ENCODE data around the gene IQSEC1. TPM values are rescaled to one million over a fixed set of nuclear protein-coding genes. Genes with fewer than 3 reads are reported as not detected.

The IQSEC1 gene
- total RNA-seq, 2 donors from 2014 or later = 38.0 to 62.9 TPM

DNA sequence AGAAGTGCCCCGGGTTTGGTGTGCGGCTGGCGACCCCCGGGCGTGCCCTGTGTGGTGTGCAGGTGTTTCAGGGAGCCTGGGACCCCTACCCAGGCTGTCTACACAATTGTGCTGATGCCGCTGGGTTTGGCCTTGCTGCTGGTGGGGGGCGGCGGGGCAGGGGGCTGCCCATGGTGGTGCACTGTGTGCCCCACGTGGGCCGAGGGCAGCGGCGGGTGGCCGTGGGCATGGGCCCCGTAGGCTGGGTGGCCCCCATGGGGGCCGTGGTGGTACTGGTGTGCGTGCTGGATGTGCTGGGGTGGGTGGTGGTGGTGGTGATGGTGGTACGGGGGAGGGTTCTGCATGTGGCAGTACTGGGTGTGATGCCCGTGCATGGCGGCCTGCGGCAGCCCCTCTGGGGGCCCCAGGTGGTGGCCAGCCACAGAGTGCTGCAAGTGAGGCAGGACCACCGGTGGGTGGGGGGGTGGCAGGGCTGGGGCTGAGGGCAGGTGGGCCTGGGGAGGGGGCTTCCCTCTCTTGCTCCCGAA is 172.3 kb downstream of the IQSEC1 start:
- Mint-ChIP-seq H3K27ac (no peak overlapping the region), H3K4me3 (no peak overlapping the region), H3K36me3 (ENCODE audit: low read depth) (peaks cover 54% of the 10 kb centered on the region), H3K27me3 (no peaks in the 10 kb centered on the region), H3K9me3 (no peaks in the 10 kb centered on the region), H3K4me1 (no peaks in the 10 kb centered on the region)
- ATAC-seq (replicated peaks) = no peak

DNA sequence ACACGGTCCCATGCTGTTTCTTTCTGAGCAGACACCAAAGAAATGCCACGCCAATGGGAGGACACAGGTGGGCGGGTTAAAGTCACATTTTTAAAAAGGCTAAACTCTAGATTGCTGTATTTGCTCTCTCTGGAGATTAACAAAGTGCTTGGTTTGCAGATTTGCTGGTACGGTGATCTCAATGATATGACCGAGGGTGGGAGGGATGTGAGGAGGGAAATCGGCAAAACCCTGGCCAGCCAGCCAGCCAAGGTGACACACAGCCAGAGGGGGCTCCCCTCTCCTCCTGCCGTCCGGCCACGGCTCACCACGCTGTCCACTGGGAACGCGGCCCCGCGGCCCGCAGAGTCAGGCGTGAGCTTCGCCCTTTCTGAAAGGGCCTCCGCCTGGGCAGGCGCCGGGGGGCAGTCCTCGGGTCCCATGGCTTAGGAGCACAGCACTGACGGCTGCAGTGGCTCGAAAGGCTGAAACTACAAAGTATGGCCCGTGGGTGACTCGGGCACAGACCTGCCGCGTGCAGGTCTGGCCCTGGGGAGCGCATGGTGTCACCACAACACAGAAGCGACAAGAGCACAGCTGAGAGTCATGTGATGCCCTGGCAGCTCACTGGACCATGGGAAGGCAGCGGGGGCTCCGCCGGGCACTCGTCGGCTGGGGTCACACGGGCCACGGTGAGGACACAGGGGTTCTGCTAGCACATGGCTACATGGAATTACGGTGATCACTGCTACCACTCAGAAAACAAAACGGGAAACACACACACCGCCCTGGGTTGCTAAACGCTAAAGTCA is 174.1 kb downstream of the IQSEC1 start:
- Mint-ChIP-seq H3K4me1 (peaks cover 7% of the 10 kb centered on the region), H3K27me3 (no peaks in the 10 kb centered on the region), H3K27ac (no peak overlapping the region), H3K4me3 (no peak overlapping the region), H3K36me3 (ENCODE audit: low read depth) (peaks cover 41% of the 10 kb centered on the region), H3K9me3 (no peaks in the 10 kb centered on the region)
- ATAC-seq (replicated peaks) = no peak

DNA sequence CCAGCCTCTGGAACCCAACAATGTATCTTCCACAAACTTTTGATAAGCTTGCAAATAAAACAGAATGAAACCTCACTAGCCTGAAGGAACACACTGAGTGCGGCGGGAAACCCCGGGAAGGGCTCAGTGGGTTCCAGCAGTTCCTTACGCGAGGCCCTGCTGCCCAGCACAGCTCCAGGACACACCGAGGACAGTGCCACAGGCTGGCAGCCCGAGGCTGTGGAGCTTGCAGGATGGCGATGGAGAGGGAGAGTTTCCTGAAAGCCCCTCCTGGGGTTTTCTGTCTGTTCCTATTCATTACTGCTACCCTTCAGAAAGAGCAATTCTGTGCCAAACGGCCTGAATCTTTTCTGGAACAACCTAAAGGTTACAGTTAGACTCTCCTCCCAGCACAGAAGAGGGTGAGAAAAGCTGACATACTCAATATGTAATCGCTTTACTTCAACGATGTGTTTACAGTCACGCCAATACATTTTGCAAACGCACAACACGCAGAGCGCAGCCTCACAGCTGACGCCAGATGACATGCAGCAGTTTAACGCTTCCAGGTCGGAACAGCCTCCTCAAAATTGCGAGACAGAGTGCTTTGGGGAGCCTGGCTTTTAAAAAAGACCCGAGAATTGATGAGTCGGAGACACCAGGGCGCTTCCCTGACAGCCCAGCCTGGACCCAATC is 174.8 kb downstream of the IQSEC1 start:
- no peak overlapping the region for H3K27ac Mint-ChIP-seq
- no peak for ATAC-seq (replicated peaks)
- H3K9me3 Mint-ChIP-seq = no peaks in the 10 kb centered on the region

DNA sequence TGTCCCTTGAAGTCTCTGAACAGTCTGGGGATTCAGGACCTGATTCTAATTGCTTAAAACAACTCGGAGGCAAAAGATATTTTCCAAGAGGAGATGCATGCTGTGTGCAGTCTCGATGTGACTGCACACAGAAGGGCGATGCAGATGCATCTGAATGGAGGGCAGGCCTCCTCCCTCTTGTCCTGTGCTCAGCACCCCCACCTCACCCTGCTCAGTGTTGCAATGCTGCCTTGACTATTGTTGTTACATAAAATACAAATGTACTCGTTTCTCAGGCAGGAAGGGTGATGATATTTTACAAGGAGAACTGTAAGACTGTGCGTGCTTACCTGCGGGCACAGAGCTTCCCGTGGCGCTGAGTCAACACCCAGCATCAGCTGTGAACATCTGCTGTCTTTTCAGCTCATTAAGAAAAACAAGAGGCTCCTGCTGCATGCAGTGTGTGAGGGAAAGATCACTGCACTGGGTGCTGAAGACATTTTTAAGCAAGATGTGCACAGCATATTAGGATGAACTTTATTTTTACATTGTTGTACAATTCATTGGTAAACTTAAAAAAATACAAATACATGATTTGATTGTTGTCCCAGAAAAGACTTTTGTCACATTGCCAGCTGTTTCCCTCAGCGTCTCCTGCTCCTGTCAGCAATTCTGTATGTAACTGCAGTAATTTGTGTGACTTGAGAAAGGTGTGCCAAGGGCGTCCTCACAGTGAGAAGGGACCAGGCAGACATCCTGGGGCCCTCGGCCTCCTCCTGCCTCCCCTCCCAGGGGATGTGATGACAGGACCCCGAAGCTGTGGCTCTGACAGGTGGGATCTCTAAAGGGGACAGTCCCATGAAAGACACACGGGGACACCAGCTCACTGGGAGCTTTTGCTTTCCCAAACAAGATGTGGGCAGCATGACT is 175.6 kb downstream of the IQSEC1 start:
- Mint-ChIP-seq H3K9me3 (no peaks in the 10 kb centered on the region), H3K4me1 (peaks cover 7% of the 10 kb centered on the region), H3K27ac (peak overlapping the region; percentile 61), H3K36me3 (ENCODE audit: low read depth) (peaks cover 38% of the 10 kb centered on the region), H3K27me3 (no peaks in the 10 kb centered on the region), H3K4me3 (no peak overlapping the region)
- ATAC-seq (replicated peaks) = peak; percentile 52

More for the DNA sequence above, 174.8 kb downstream of the IQSEC1 start:
- no peak overlapping the region for H3K4me3 Mint-ChIP-seq
- H3K4me1 Mint-ChIP-seq = peaks cover 7% of the 10 kb centered on the region
- H3K27me3 Mint-ChIP-seq = no peaks in the 10 kb centered on the region
- peaks cover 41% of the 10 kb centered on the region for H3K36me3 Mint-ChIP-seq (ENCODE audit: low read depth)

DNA sequence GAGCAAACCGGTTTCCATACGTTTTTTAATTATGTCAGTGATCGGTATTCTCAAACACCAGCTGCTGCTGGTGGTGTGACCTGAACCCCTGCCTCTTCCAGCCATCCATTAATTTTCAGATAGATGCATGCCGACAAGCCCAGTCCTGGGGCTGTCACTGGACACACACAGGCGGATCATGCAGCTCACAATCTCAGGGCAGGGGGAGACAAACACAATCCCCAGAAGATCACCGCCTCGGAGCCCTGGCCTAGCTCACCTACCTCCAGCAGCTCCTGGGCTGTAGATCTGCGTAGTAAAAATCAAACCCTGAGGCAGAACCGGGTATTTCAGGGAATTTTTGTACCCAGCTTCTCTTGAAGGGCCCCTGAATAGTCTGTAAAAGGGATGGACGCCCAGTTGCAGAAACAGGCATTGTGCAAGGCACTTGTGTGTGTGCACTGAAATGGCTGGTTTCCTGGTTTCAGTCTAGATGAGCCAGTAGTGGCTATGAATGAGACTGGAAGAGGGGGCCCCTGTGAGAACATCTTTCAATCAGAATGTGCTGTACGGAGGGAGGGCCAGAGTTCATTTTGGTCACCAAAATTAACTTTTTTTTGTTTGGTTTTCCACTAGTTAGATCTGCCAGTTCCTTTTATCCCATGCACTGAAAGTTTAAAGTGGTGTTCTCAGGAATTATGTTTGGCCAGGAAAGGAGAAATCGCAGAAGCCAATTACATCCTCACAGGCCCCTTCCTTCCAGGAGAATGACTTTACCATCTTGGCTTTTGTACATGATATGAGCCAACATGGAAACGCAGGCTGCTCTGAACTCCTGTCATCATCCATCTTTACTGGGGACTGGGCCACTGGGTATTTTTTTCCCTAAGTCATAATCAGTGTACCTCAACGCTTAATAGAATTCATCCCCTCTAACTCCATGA is 176.9 kb downstream of the IQSEC1 start:
- peak; percentile 28 for ATAC-seq (replicated peaks)
- Mint-ChIP-seq H3K27ac (peak overlapping the region; percentile 73), H3K36me3 (ENCODE audit: low read depth) (peaks cover 25% of the 10 kb centered on the region), H3K9me3 (no peaks in the 10 kb centered on the region), H3K4me1 (peaks cover 13% of the 10 kb centered on the region), H3K27me3 (no peaks in the 10 kb centered on the region), H3K4me3 (no peak overlapping the region)

DNA sequence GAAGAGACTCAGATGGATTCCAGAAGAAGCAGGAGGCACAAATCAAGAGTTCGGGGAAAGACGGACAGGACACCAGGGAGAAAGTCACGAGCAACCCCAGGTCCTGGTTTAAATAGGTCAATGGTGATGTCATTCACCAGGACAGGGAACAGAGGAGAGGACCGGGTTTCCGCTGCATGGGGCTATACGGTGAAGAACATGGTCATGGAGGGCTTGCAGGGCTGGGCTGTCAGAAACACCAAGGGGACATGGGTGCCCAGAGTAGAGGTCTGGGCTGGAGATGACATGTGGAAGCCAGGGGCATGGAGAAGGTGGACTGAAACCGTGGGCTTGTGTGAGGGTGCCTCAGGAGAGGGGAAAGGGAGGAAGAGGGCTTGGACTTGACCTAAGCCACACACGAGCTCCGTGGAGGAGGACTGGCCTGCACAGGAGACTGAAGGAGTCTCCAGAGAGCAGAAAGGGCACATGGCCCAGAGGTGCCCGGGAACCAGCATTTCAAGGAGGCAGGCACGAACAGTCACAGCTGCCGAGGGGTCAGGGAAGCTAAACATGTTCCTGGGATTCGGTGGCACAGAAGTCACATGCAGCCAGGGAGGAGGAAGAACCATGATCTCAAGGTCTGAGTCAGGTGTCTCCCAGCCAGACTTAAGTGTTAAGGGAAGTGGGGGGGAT is 177.7 kb downstream of the IQSEC1 start:
- Mint-ChIP-seq H3K36me3 (ENCODE audit: low read depth) (peaks cover 18% of the 10 kb centered on the region), H3K27ac (peak overlapping the region; percentile 73), H3K4me1 (peaks cover 13% of the 10 kb centered on the region), H3K4me3 (no peak overlapping the region), H3K9me3 (no peaks in the 10 kb centered on the region), H3K27me3 (peaks cover 6% of the 10 kb centered on the region)
- ATAC-seq (replicated peaks) = no peak

DNA sequence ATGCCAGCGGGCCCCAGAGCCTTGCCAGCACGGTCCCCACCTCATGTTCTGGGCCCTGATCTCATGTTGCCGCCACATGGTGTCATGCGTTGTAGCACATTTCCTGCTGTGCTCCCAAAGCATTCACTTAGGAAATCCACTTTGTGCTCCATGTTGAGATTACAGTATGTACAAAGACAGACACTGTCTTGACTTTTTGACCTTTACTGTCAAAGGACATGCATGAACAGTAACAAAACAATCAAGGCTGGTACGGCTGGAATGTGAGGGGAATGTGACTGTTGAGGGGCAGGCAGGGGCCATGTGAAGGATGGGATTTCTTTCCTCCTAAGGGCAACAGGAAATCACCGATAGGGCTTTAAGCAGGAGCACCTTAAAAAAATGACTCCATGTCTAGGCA is 178.6 kb downstream of the IQSEC1 start:
- Mint-ChIP-seq H3K36me3 (ENCODE audit: low read depth) (peaks cover 11% of the 10 kb centered on the region), H3K27me3 (peaks cover 14% of the 10 kb centered on the region), H3K9me3 (no peaks in the 10 kb centered on the region), H3K4me3 (no peak overlapping the region), H3K4me1 (peaks cover 13% of the 10 kb centered on the region), H3K27ac (peak overlapping the region; percentile 73)
- ATAC-seq (replicated peaks) = no peak

DNA sequence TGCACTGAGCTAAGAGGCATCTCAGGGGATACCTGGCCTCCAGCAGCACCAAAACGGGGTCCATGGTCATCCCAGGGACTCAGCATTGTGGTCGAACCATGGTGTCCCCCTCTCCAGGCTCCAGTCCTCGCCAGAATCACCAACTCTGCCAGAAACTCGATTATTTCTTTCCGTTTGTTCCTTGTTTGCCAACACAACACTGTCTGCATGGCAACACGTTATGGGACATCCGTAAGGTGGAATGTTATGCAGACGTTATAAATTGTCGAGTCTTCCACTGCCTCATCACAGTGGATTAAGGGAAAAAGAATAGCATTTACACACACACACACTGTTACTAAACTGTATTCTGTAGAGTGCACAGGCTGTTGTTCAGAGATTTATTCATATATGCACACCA is 179.4 kb downstream of the IQSEC1 start:
- Mint-ChIP-seq H3K9me3 (no peaks in the 10 kb centered on the region), H3K27ac (no peak overlapping the region), H3K27me3 (peaks cover 14% of the 10 kb centered on the region), H3K36me3 (ENCODE audit: low read depth) (peaks cover 5% of the 10 kb centered on the region), H3K4me3 (no peak overlapping the region), H3K4me1 (peaks cover 13% of the 10 kb centered on the region)
- ATAC-seq (replicated peaks) = no peak

DNA sequence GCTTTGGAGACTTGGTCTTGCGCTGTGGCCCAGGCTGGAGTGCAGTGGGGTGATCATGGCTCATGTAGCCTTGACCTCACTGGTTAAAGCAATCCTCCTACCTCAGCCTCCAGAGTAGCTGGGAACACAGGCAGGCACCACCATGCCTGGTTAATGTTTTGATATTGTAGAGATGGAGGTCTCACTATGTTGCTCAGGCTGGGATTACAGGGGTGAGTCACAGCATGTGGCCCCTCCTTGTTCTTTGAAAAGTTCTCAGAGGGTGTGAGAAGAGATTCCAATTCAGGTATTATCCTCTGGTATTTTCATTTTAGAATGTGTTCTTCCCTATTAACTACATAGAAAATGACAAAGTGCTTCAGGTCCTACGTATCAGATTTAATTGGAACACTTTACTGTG is 180.0 kb downstream of the IQSEC1 start:
- Mint-ChIP-seq H3K36me3 (ENCODE audit: low read depth) (no peaks in the 10 kb centered on the region), H3K4me1 (peaks cover 13% of the 10 kb centered on the region), H3K4me3 (no peak overlapping the region), H3K27me3 (peaks cover 14% of the 10 kb centered on the region), H3K27ac (no peak overlapping the region), H3K9me3 (no peaks in the 10 kb centered on the region)
- ATAC-seq (replicated peaks) = no peak

DNA sequence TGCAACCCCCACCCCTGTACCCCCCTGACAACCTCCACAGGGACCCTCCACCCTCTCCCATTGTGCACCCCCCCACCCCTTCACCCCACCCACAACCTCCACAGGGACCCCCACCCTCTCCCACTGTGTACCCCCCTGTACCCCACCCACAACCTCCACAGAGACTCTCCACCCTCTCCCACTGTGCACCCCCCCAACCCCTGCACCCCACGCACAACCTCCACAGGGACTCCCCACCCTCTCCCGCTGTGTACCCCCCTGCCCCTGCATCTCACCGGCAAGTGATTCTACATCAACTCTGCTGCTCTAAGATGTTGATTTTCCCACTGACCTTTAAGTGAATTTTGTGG is 180.4 kb downstream of the IQSEC1 start:
- Mint-ChIP-seq H3K36me3 (ENCODE audit: low read depth) (no peaks in the 10 kb centered on the region), H3K9me3 (no peaks in the 10 kb centered on the region), H3K27me3 (peaks cover 14% of the 10 kb centered on the region)

DNA sequence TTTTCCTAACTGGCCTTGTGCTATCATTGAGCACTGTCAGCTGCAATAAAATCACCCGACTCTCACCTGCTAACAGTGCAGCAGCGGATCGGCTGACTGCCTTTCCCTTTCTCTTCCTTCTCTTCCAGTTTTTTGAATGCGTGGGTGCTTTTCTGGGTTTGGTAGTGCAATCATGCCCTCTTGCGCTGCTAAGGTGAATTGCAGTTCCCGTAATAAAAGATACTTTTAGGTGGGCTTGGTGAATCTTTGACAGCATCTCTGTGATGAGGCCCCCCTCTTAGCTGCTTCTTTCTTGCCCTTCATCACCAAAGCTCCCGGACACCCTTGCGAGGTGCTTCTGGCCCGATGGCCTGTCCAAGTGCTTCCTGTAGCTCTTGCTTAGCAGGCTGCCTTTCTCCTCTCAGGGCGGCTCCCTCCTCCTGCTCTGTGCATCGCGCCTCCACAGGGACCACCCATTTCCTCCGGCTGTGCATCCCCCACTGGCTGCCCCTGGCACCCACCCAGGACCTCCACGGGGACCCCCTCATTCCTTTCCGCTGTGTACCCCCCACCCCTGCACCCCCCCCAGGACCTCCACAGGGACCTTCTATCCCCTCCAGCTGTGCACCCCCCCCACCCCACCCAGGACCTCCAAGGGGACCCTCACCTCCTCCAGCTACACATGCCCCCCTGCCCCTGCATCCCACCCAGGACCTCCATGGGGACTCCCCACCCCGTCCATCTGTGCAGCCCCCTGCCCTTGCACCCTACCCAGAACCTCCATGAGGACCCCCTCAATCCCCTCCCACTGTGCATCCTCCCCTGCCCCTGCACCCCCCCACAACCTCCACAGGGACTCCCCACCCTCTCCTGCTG is 181.0 kb downstream of the IQSEC1 start:
- no peaks in the 10 kb centered on the region for H3K36me3 Mint-ChIP-seq (ENCODE audit: low read depth)

More for the DNA sequence above, 180.4 kb downstream of the IQSEC1 start:
- Mint-ChIP-seq H3K27ac (no peak overlapping the region), H3K4me1 (peaks cover 13% of the 10 kb centered on the region), H3K4me3 (no peak overlapping the region)
- no peak for ATAC-seq (replicated peaks)

DNA sequence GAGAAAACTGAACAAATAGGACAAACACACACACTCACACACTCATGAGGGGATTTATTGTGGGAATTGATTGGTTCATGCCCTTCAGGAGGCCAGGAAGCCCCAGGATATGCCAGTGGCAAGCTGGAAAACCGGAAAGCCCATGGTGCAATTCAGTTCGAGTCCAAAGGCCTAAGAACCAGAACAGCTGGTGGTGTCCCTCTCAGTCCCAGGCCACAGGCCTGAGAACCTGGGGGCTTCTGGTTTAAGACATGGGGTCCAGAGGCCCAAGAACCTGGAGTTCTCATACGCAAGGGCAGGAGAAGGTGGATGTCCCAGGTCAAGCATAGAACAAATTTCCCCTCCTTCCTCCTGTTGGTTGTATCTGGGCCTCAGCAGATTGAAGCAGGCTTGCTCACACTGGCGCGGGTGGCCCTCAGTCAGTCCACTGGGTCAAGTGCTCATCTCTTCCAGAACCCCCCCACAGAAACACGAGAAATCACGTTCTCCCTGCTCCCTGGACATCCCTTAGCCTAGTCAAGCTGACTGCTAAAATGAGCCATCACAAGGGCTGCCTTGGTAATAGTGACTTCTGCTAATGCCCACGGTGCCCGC is 181.7 kb downstream of the IQSEC1 start:
- ATAC-seq (replicated peaks) = no peak
- no peaks in the 10 kb centered on the region for H3K9me3 Mint-ChIP-seq
- H3K4me1 Mint-ChIP-seq = peaks cover 13% of the 10 kb centered on the region
- peak overlapping the region; percentile 36 for H3K4me3 Mint-ChIP-seq
- no peaks in the 10 kb centered on the region for H3K36me3 Mint-ChIP-seq (ENCODE audit: low read depth)
- no peak overlapping the region for H3K27ac Mint-ChIP-seq
- H3K27me3 Mint-ChIP-seq = peaks cover 23% of the 10 kb centered on the region

More for the DNA sequence above, 181.0 kb downstream of the IQSEC1 start:
- H3K9me3 Mint-ChIP-seq = no peaks in the 10 kb centered on the region
- H3K27me3 Mint-ChIP-seq = peaks cover 18% of the 10 kb centered on the region
- no peak overlapping the region for H3K27ac Mint-ChIP-seq
- H3K4me3 Mint-ChIP-seq = peak overlapping the region; percentile 36
- ATAC-seq (replicated peaks) = peak; percentile 45
- H3K4me1 Mint-ChIP-seq = peaks cover 13% of the 10 kb centered on the region
